ENCODE results near the gene SPNS3.

DNA sequence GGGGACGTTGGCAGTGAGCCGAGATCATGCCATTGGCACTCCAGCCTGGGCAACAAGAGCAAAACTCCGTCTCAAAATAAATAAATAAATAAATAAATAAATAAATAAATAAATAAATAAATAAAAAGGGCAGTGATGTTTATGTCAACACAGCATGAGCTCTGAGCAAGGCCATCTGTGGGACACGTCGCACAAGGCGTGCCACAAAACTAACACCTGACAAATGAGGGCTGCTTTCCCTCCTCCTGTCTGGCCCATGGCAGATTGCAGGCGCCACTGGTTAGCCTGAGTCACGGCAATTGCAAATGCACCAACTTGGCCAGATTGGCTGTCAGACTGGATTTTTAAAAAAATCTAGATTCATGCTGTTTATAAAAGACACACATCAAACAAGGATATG lies 25.9 kb upstream of the SPNS3 start:
- TF ChIP-seq HNRNPK (IDR thresholded peaks at IDR 0.05; ENCODE audit: low read depth, low read length, poor library complexity, severe bottlenecking) (no peak), EP300 (IDR thresholded peaks at IDR 0.05; ENCODE audit: low read length) (no peak), ZBTB7A (IDR thresholded peaks at IDR 0.05; ENCODE audit: borderline replicate concordance, control insufficient read depth, low read depth, low read length) (no peak), ARID4B (CRISPR knock-in tag; IDR thresholded peaks at IDR 0.05) (no peak)
- TF ChIP-seq, protein P1, sequence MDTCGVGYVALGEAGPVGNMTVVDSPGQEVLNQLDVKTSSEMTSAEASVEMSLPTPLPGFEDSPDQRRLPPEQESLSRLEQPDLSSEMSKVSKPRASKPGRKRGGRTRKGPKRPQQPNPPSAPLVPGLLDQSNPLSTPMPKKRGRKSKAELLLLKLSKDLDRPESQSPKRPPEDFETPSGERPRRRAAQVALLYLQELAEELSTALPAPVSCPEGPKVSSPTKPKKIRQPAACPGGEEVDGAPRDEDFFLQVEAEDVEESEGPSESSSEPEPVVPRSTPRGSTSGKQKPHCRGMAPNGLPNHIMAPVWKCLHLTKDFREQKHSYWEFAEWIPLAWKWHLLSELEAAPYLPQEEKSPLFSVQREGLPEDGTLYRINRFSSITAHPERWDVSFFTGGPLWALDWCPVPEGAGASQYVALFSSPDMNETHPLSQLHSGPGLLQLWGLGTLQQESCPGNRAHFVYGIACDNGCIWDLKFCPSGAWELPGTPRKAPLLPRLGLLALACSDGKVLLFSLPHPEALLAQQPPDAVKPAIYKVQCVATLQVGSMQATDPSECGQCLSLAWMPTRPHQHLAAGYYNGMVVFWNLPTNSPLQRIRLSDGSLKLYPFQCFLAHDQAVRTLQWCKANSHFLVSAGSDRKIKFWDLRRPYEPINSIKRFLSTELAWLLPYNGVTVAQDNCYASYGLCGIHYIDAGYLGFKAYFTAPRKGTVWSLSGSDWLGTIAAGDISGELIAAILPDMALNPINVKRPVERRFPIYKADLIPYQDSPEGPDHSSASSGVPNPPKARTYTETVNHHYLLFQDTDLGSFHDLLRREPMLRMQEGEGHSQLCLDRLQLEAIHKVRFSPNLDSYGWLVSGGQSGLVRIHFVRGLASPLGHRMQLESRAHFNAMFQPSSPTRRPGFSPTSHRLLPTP (IDR thresholded peaks at IDR 0.05; ENCODE audit: borderline replicate concordance, extremely low read depth, insufficient read length): no peak

Data from K562 (cell line).